AG10803 (cell line): ENCODE results near the gene RPN2.

Experiments
- DNase-seq: peaks from one replicate; pipeline ENCODE4 v3.0.0; 2010; ENCODE audit warnings: low read depth
- H3K4me3 ChIP-seq: 2 replicates; pipeline ENCODE4 v1.5.1; 2011; ENCODE audit warnings: mild to moderate bottlenecking, low read length, control low read depth
- TF ChIP-seq, protein P1 (sequence below): conservative IDR thresholded peaks from 2 replicates; pipeline ENCODE4 v1.5.1; 2011; ENCODE audit warnings: mild to moderate bottlenecking, low read length, control low read depth, inconsistent platforms

RPN2 gene

GRCh38 chr20:37151529-37151928 is 27.6 kb upstream of the RPN2 start:
- TF ChIP-seq, protein P1, sequence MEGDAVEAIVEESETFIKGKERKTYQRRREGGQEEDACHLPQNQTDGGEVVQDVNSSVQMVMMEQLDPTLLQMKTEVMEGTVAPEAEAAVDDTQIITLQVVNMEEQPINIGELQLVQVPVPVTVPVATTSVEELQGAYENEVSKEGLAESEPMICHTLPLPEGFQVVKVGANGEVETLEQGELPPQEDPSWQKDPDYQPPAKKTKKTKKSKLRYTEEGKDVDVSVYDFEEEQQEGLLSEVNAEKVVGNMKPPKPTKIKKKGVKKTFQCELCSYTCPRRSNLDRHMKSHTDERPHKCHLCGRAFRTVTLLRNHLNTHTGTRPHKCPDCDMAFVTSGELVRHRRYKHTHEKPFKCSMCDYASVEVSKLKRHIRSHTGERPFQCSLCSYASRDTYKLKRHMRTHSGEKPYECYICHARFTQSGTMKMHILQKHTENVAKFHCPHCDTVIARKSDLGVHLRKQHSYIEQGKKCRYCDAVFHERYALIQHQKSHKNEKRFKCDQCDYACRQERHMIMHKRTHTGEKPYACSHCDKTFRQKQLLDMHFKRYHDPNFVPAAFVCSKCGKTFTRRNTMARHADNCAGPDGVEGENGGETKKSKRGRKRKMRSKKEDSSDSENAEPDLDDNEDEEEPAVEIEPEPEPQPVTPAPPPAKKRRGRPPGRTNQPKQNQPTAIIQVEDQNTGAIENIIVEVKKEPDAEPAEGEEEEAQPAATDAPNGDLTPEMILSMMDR = no peak
- no peak overlapping the region for H3K4me3 ChIP-seq
- no peak for DNase-seq

- DNase-seq = no peak
- TF ChIP-seq, protein P1 = no peak
- no peak overlapping the region for H3K4me3 ChIP-seq
Observed at GRCh38 chr20:37152284-37152683, 26.8 kb upstream of the RPN2 start.

- H3K4me3 ChIP-seq = no peak overlapping the region
- DNase-seq = no peak
- TF ChIP-seq, protein P1 = no peak
Observed at GRCh38 chr20:37154684-37155298, 24.3 kb upstream of the RPN2 start.

DNA sequence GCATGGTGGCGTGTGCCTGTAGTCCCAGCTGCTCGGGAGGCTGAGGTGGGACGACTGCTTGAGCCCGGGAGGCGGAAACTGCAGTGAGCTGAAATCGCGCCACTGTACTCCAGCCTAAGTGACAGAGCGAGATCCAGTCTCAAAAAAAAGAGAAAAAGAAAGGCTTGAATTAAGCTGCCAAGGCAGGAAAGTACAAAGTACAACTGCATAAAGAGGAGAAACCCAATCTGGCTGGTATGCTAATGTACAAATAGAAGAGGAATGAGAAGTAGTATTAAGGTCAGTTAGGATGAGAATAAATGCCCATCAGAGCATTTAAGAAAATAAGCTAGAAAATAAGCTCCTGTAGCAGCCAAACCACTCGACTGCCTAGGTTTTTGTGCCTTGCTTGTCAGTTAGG is 23.1 kb upstream of the RPN2 start:
- H3K4me3 ChIP-seq = no peak overlapping the region
- DNase-seq = no peak
- TF ChIP-seq, protein P1 = no peak

- no peak for DNase-seq
- TF ChIP-seq, protein P1 = no peak
- no peak overlapping the region for H3K4me3 ChIP-seq
Observed at GRCh38 chr20:37158248-37158647, 20.9 kb upstream of the RPN2 start.

DNA sequence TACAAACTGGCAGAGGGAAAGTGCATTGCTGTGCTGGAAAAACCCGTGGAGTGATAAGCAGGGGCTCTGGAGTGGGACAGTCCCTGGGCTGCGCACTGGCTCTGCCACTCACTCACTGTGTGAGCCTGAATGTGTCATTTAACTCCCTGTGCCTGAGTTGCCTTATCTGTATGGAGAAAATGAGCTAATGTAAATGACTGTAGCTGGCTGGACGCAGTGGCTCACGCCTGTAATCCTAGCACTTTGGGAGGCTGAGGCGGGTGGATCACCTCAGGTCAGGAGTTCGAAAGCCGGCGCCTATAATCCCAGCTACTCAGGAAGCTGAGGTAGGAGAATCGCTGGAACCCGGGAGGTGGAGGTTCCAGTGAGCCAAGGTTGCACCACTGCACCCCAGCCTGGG is 18.4 kb upstream of the RPN2 start:
- no peak overlapping the region for H3K4me3 ChIP-seq
- no peak for DNase-seq
- TF ChIP-seq, protein P1 = no peak

DNA sequence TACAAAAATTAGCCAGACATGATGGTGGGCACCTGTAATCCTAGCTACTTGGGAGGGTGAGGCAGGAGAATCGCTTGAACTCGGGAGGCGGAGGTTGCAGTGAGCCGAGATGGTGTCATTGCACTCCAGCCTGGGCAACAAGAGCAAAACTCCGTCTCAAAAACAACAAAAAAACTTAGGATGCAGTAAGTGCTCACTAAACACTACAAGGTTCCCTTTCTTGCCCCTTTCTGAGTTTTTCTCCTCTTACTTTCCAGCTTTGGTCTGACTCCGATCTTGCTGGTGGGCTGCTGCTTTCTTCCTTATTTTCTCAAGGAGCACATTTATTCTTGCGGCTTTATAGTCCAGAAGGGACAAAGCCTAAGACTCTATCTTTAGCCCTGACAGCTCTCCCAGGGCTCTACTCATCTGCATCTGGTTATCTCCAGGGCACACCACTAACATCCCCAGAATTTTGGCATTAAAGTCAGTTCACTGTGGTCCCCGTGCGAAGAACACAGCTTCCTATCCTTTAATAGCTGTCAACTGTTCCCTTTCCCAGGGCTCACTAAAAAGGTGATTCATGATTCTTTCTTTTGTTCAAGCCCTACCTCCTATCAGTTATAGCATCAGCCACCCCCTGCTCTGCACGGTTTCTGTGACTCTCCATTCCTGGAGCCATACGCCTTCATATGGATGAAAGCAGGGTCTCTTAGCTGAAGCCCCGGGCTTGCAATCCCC is 17.1 kb upstream of the RPN2 start:
- H3K4me3 ChIP-seq = no peak overlapping the region
- DNase-seq = peak; percentile 34
- TF ChIP-seq, protein P1 = no peak
